HEK293T (cell line): ENCODE results near the gene ACOX3.

Source experiments
- ARNT ChIP-seq: fragments of 450-650 bp; IDR thresholded peaks from 2 replicates; pipeline ENCODE4 v1.6.1; 2017; ENCODE audit warnings: mild to moderate bottlenecking
- BHLHE40 ChIP-seq: fragments of 450-650 bp; IDR thresholded peaks from 2 replicates; pipeline ENCODE4 v1.6.1; 2016; ENCODE audit warnings: mild to moderate bottlenecking, moderate library complexity, borderline replicate concordance
- FOXA1 ChIP-seq: fragments of 450-650 bp; IDR thresholded peaks from 2 replicates; pipeline ENCODE4 v1.6.1; 2016; ENCODE audit warnings: mild to moderate bottlenecking
- FOXK2 ChIP-seq: fragments of 450-650 bp; IDR thresholded peaks from 2 replicates; pipeline ENCODE4 v1.6.1; 2016; ENCODE audit warnings: mild to moderate bottlenecking
- FOXM1 ChIP-seq: fragments of 450-650 bp; IDR thresholded peaks from 2 replicates; pipeline ENCODE4 v1.6.1; 2017; ENCODE audit warnings: mild to moderate bottlenecking, borderline replicate concordance
- L3MBTL2 ChIP-seq: fragments of 450-650 bp; conservative IDR thresholded peaks from 2 replicates; pipeline ENCODE4 v1.6.1; 2016; ENCODE audit warnings: mild to moderate bottlenecking
- SP1 ChIP-seq: fragments of 450-650 bp; IDR thresholded peaks from 2 replicates; pipeline ENCODE4 v1.6.1; 2017
- SUZ12 ChIP-seq: fragments of 450-650 bp; IDR thresholded peaks from 2 replicates; pipeline ENCODE4 v1.6.1; 2016; ENCODE audit warnings: mild to moderate bottlenecking
- TARDBP ChIP-seq: fragments of 450-650 bp; IDR thresholded peaks from 2 replicates; pipeline ENCODE4 v1.6.1; 2016
- ZNF384 ChIP-seq: fragments of 450-650 bp; IDR thresholded peaks from 2 replicates; pipeline ENCODE4 v1.6.1; 2016
- TF ChIP-seq, protein P1 (sequence below): fragments of 450-650 bp; IDR thresholded peaks from 2 replicates; pipeline ENCODE4 v1.6.1; 2016

DNA sequence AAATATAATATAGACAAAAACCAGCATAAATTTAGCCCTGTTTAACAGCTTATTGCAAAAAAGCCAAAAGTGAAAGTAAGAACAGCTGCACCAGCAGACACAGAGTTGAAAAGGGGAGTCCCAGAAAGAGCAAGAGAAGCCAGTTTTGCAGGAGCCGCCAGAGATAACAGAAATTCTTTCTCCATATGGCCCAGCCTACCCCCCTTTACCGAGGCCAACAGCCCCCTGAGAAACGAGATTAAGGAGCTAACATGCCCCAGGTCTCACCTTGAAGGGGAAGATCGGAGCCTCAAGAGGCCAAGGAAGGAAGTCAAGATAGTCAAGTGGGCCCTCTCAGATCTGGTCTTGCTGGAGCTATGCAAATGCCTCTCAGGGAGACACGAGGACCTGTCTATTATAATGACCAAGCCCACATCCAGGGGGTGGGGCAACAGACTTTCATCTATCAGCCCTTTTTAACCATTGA, 4.8 kb downstream of the ACOX3 start:
- no peak for TF ChIP-seq SP1
- no peak for TF ChIP-seq L3MBTL2
- no peak for TF ChIP-seq TARDBP
- no peak for TF ChIP-seq BHLHE40
- TF ChIP-seq FOXM1 = no peak
- TF ChIP-seq FOXA1 = no peak
- TF ChIP-seq, protein P1, sequence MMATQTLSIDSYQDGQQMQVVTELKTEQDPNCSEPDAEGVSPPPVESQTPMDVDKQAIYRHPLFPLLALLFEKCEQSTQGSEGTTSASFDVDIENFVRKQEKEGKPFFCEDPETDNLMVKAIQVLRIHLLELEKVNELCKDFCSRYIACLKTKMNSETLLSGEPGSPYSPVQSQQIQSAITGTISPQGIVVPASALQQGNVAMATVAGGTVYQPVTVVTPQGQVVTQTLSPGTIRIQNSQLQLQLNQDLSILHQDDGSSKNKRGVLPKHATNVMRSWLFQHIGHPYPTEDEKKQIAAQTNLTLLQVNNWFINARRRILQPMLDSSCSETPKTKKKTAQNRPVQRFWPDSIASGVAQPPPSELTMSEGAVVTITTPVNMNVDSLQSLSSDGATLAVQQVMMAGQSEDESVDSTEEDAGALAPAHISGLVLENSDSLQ = no peak
- TF ChIP-seq SUZ12 = no peak
- TF ChIP-seq ARNT = no peak
- TF ChIP-seq ZNF384 = no peak
- no peak for TF ChIP-seq FOXK2
